Neural progenitor cell (in vitro differentiated cells): ENCODE data around the gene MAMDC4.
"Not testable (repeated sequence)": the region's sequence is repeated elsewhere in the genome, so short reads cannot be mapped to it uniquely, and the experiment has no call there.

ENCODE experiments used
- EZH2 ChIP-seq: fragments of 200-600 bp; sonication (generic); IDR thresholded peaks from 2 replicates; pipeline ENCODE4 v1.6.1; 2017; ENCODE audit warnings: antibody characterized with exemption, mild to moderate bottlenecking, moderate library complexity
- EZH2phosphoT487 ChIP-seq: fragments of 200-600 bp; sonication (generic); IDR thresholded peaks from 2 replicates; pipeline ENCODE4 v1.6.1; 2017; ENCODE audit warnings: antibody characterized with exemption
- TF ChIP-seq, protein P1 (sequence below): fragments of 200-600 bp; sonication (generic); IDR thresholded peaks from 2 replicates; pipeline ENCODE4 v1.5.1; 2017; ENCODE audit warnings: antibody characterized with exemption, mild to moderate bottlenecking

GRCh38 chr9:136837856-136838277, 14.3 kb upstream of the MAMDC4 start:
- TF ChIP-seq, protein P1, sequence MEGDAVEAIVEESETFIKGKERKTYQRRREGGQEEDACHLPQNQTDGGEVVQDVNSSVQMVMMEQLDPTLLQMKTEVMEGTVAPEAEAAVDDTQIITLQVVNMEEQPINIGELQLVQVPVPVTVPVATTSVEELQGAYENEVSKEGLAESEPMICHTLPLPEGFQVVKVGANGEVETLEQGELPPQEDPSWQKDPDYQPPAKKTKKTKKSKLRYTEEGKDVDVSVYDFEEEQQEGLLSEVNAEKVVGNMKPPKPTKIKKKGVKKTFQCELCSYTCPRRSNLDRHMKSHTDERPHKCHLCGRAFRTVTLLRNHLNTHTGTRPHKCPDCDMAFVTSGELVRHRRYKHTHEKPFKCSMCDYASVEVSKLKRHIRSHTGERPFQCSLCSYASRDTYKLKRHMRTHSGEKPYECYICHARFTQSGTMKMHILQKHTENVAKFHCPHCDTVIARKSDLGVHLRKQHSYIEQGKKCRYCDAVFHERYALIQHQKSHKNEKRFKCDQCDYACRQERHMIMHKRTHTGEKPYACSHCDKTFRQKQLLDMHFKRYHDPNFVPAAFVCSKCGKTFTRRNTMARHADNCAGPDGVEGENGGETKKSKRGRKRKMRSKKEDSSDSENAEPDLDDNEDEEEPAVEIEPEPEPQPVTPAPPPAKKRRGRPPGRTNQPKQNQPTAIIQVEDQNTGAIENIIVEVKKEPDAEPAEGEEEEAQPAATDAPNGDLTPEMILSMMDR, result not testable (repeated sequence)
- not testable (repeated sequence) for TF ChIP-seq EZH2phosphoT487, EZH2
